Activated CD4-positive, CD25-positive, alpha-beta regulatory T cell (primary cell): ENCODE measurements around the gene MSH3.

Experiments used
- DNase-seq, 4 experiments: peaks; one replicate each; lab custom pipeline; 2025; lab: John Stamatoyannopoulos, UW

Gene MSH3

GRCh38 chr5:80905405-80905804 lies 251.0 kb downstream of the MSH3 start:
- DNase-seq = no peak

- DNase-seq = no peak
Measured at GRCh38 chr5:80912479-80912878, 258.0 kb downstream of the MSH3 start.

- DNase-seq = no peak
Measured at GRCh38 chr5:80915716-80916115, 261.3 kb downstream of the MSH3 start.

- DNase-seq = no peak
Measured at GRCh38 chr5:80916676-80917075, 262.2 kb downstream of the MSH3 start.

GRCh38 chr5:80917631-80918030 lies 263.2 kb downstream of the MSH3 start:
- no peak for DNase-seq

GRCh38 chr5:80919678-80920196 lies 265.3 kb downstream of the MSH3 start:
- DNase-seq = no peak

GRCh38 chr5:80920333-80920732 lies 265.9 kb downstream of the MSH3 start:
- DNase-seq = no peak

- no peak for DNase-seq
Measured at GRCh38 chr5:80921026-80921425, 266.6 kb downstream of the MSH3 start.

- no peak for DNase-seq
Measured at GRCh38 chr5:80925931-80926330, 271.5 kb downstream of the MSH3 start.
